GM11168 (cell line): ENCODE measurements around the gene ACAP2.
"Not testable (repeated sequence)": the region's sequence is repeated elsewhere in the genome, so short reads cannot be mapped to it uniquely, and the experiment has no call there.

Experiments used
- in situ Hi-C: fragments of 300-500 bp; cut with MboI; formaldehyde crosslinking; loops from one replicate; pipeline ENCODE4 v1.12.0; 2022; ENCODE audit warnings: low sequenced_read_pairs; ENCODE audit not compliant: unreplicated experiment

ACAP2 gene

GRCh38 chr3:195395208-195395816, 47.5 kb downstream of the ACAP2 start:
- in situ Hi-C loops, result no loop called here

GRCh38 chr3:195394700-195395099, 48.1 kb downstream of the ACAP2 start:
- in situ Hi-C loops, result no loop called here

- in situ Hi-C loops, result no loop called here
Measured at GRCh38 chr3:195394024-195394423, 48.8 kb downstream of the ACAP2 start.

GRCh38 chr3:195388380-195388779, 54.4 kb downstream of the ACAP2 start:
- in situ Hi-C loops, result no loop called here

GRCh38 chr3:195386739-195387138, 56.1 kb downstream of the ACAP2 start:
- in situ Hi-C loops, result no loop called here

- in situ Hi-C loops, result no loop called here
Measured at GRCh38 chr3:195385526-195385925, 57.3 kb downstream of the ACAP2 start.

- in situ Hi-C loops, result no loop called here
Measured at GRCh38 chr3:195384952-195385351, 57.9 kb downstream of the ACAP2 start.

- in situ Hi-C loops, result no loop called here
Measured at GRCh38 chr3:195372220-195372619, 70.6 kb downstream of the ACAP2 start.

GRCh38 chr3:195366200-195366925, 76.5 kb downstream of the ACAP2 start:
- in situ Hi-C loops, result no loop called here

GRCh38 chr3:195365371-195365770, 77.4 kb downstream of the ACAP2 start:
- in situ Hi-C loops, result no loop called here

- in situ Hi-C loops, result not testable (repeated sequence)
Measured at GRCh38 chr3:195357797-195358196, 85.0 kb downstream of the ACAP2 start.

- in situ Hi-C loops, result no loop called here
Measured at GRCh38 chr3:195356151-195357086, 86.4 kb downstream of the ACAP2 start.

- in situ Hi-C loops, result not testable (repeated sequence)
Measured at GRCh38 chr3:195354009-195354408, 88.8 kb downstream of the ACAP2 start.

GRCh38 chr3:195352895-195353488, 89.8 kb downstream of the ACAP2 start:
- in situ Hi-C loops, result no loop called here

- in situ Hi-C loops, result no loop called here
Measured at GRCh38 chr3:195348426-195349115, 94.2 kb downstream of the ACAP2 start.

- in situ Hi-C loops, result no loop called here
Measured at GRCh38 chr3:195337747-195338146, 105.1 kb downstream of the ACAP2 start.

- in situ Hi-C loops, result no loop called here
Measured at GRCh38 chr3:195334967-195335366, 107.9 kb downstream of the ACAP2 start.

GRCh38 chr3:195319060-195319459, 123.8 kb downstream of the ACAP2 start:
- in situ Hi-C loops, result no loop called here

- in situ Hi-C loops, result no loop called here
Measured at GRCh38 chr3:195312714-195313113, 130.1 kb downstream of the ACAP2 start.

- in situ Hi-C loops, result no loop called here
Measured at GRCh38 chr3:195307711-195308110, 135.1 kb downstream of the ACAP2 start.
